HEK293 (cell line): ENCODE data around the gene SLC9A9.

Source experiments
- CTCF ChIA-PET: fragments of 350-600 bp; formaldehyde crosslinking; extraction: SDS; loops from one replicate; lab custom pipeline; 2021; ENCODE audit warnings: antibody characterized with exemption; lab: Yijun Ruan, JAX
- POLR2A ChIA-PET: fragments of 300-600 bp; formaldehyde crosslinking; extraction: SDS; loops from one replicate; lab custom pipeline; 2020; ENCODE audit warnings: antibody characterized with exemption, inconsistent platforms; lab: Yijun Ruan, JAX
- H3K27ac ChIP-seq: fragments of 200-500 bp; sonication (Bioruptor generic); 2 replicates; pipeline ENCODE4 v1.5.1; 2014; ENCODE audit warnings: low read depth, low read length, control low read depth, inconsistent platforms; ENCODE audit errors: extremely low read depth
- H3K36me3 ChIP-seq, 2 experiments: fragments of 200-500 bp in 1 of 2; sonication (Bioruptor generic) in 1 of 2; 1 replicate in 1 of 2; 2 replicates in 1 of 2; pipeline ENCODE4 v1.5.1; 2014 to 2017; ENCODE audit warnings: inconsistent platforms in 2 of 2, low read length in 2 of 2; ENCODE audit not compliant: control insufficient read depth in 2 of 2, insufficient read depth in 1 of 2
- H3K4me1 ChIP-seq: fragments of 200-500 bp; sonication (Bioruptor generic); 2 replicates; pipeline ENCODE4 v1.5.1; 2014; ENCODE audit warnings: mild to moderate bottlenecking, low read length, inconsistent platforms; ENCODE audit not compliant: control insufficient read depth, insufficient read depth
- H3K4me3 ChIP-seq: 2 replicates; pipeline ENCODE4 v1.5.1; 2011; ENCODE audit warnings: low read depth, mild to moderate bottlenecking, control low read depth, low read length, moderate library complexity
- H3K9me3 ChIP-seq: fragments of 200-500 bp; sonication (Bioruptor generic); 2 replicates; pipeline ENCODE4 v1.5.1; 2014; ENCODE audit warnings: low read depth, low read length, inconsistent platforms; ENCODE audit not compliant: control insufficient read depth, insufficient read depth
- BCL6B ChIP-seq: fragments of 450-650 bp; formaldehyde crosslinking; IDR thresholded peaks from 2 replicates; pipeline ENCODE4 v1.5.1; 2017; ENCODE audit warnings: missing biosample characterization, missing genetic modification characterization
- GFI1B ChIP-seq: fragments of 450-650 bp; formaldehyde crosslinking; IDR thresholded peaks from 2 replicates; pipeline ENCODE4 v1.5.1; 2016; ENCODE audit warnings: missing biosample characterization, missing genetic modification characterization
- HIC1 ChIP-seq: fragments of 450-650 bp; formaldehyde crosslinking; IDR thresholded peaks from 2 replicates; pipeline ENCODE4 v1.5.1; 2016; ENCODE audit warnings: missing biosample characterization, missing genetic modification characterization
- KLF7 ChIP-seq: fragments of 450-650 bp; formaldehyde crosslinking; IDR thresholded peaks from 2 replicates; pipeline ENCODE4 v1.5.1; 2016; ENCODE audit warnings: missing biosample characterization, missing genetic modification characterization, borderline replicate concordance
- KLF9 ChIP-seq: fragments of 450-650 bp; formaldehyde crosslinking; IDR thresholded peaks from 2 replicates; pipeline ENCODE4 v1.5.1; 2016; ENCODE audit warnings: missing biosample characterization, missing genetic modification characterization, low read depth
- PATZ1 ChIP-seq: fragments of 450-650 bp; formaldehyde crosslinking; IDR thresholded peaks from 2 replicates; pipeline ENCODE4 v1.5.1; 2016; ENCODE audit warnings: missing biosample characterization, missing genetic modification characterization
- RBAK ChIP-seq: fragments of 450-650 bp; formaldehyde crosslinking; IDR thresholded peaks from 2 replicates; pipeline ENCODE4 v1.5.1; 2016; ENCODE audit warnings: missing biosample characterization, missing genetic modification characterization
- REPIN1 ChIP-seq: fragments of 450-650 bp; formaldehyde crosslinking; IDR thresholded peaks from 2 replicates; pipeline ENCODE4 v1.5.1; 2017; ENCODE audit warnings: missing biosample characterization, missing genetic modification characterization, low read depth
- SP7 ChIP-seq: fragments of 450-650 bp; formaldehyde crosslinking; IDR thresholded peaks from 2 replicates; pipeline ENCODE4 v1.5.1; 2016; ENCODE audit warnings: missing biosample characterization, missing genetic modification characterization
- ZBTB8A ChIP-seq: fragments of 450-650 bp; formaldehyde crosslinking; IDR thresholded peaks from 2 replicates; pipeline ENCODE4 v1.5.1; 2016; ENCODE audit warnings: missing biosample characterization, missing genetic modification characterization
- ZNF10 ChIP-seq: fragments of 450-650 bp; formaldehyde crosslinking; IDR thresholded peaks from 2 replicates; pipeline ENCODE4 v1.5.1; 2017; ENCODE audit warnings: missing biosample characterization, missing genetic modification characterization
- ZNF121 ChIP-seq: fragments of 450-650 bp; formaldehyde crosslinking; IDR thresholded peaks from 2 replicates; pipeline ENCODE4 v1.5.1; 2016; ENCODE audit warnings: missing biosample characterization, missing genetic modification characterization
- ZNF175 ChIP-seq: fragments of 450-650 bp; formaldehyde crosslinking; IDR thresholded peaks from 2 replicates; pipeline ENCODE4 v1.5.1; 2016; ENCODE audit warnings: missing biosample characterization, missing genetic modification characterization
- ZNF2 ChIP-seq: fragments of 450-650 bp; formaldehyde crosslinking; IDR thresholded peaks from 2 replicates; pipeline ENCODE4 v1.5.1; 2016; ENCODE audit warnings: missing biosample characterization, missing genetic modification characterization
- ZNF223 ChIP-seq: fragments of 450-650 bp; formaldehyde crosslinking; IDR thresholded peaks from 2 replicates; pipeline ENCODE4 v1.5.1; 2016; ENCODE audit warnings: missing biosample characterization, missing genetic modification characterization
- ZNF239 ChIP-seq: fragments of 450-650 bp; formaldehyde crosslinking; IDR thresholded peaks from 2 replicates; pipeline ENCODE4 v1.5.1; 2016; ENCODE audit warnings: missing biosample characterization, missing genetic modification characterization
- ZNF311 ChIP-seq: fragments of 450-650 bp; formaldehyde crosslinking; IDR thresholded peaks from 2 replicates; pipeline ENCODE4 v1.5.1; 2017; ENCODE audit warnings: missing biosample characterization, missing genetic modification characterization, borderline replicate concordance
- ZNF501 ChIP-seq: fragments of 450-650 bp; formaldehyde crosslinking; IDR thresholded peaks from 2 replicates; pipeline ENCODE4 v1.5.1; 2016; ENCODE audit warnings: missing biosample characterization, missing genetic modification characterization
- ZNF544 ChIP-seq: fragments of 450-650 bp; formaldehyde crosslinking; IDR thresholded peaks from 2 replicates; pipeline ENCODE4 v1.5.0; 2017; ENCODE audit warnings: missing biosample characterization, missing genetic modification characterization
- ZNF560 ChIP-seq: fragments of 450-650 bp; formaldehyde crosslinking; IDR thresholded peaks from 2 replicates; pipeline ENCODE4 v1.5.1; 2017; ENCODE audit warnings: missing biosample characterization, missing genetic modification characterization, borderline replicate concordance
- ZNF561 ChIP-seq: fragments of 450-650 bp; IDR thresholded peaks from 2 replicates; pipeline ENCODE4 v1.5.1; 2018; ENCODE audit warnings: missing biosample characterization, missing genetic modification characterization, borderline replicate concordance
- ZNF571 ChIP-seq: fragments of 450-650 bp; formaldehyde crosslinking; IDR thresholded peaks from 2 replicates; pipeline ENCODE4 v1.5.0; 2017; ENCODE audit warnings: missing biosample characterization, missing genetic modification characterization
- ZNF585B ChIP-seq: fragments of 450-650 bp; formaldehyde crosslinking; IDR thresholded peaks from 2 replicates; pipeline ENCODE4 v1.5.1; 2016; ENCODE audit warnings: missing biosample characterization, missing genetic modification characterization
- ZNF596 ChIP-seq: fragments of 450-650 bp; IDR thresholded peaks from 2 replicates; pipeline ENCODE4 v1.5.0; 2018; ENCODE audit warnings: missing biosample characterization, mild to moderate bottlenecking, missing genetic modification characterization, moderate library complexity
- ZNF692 ChIP-seq: fragments of 450-650 bp; formaldehyde crosslinking; IDR thresholded peaks from 2 replicates; pipeline ENCODE4 v1.5.1; 2016; ENCODE audit warnings: missing biosample characterization, missing genetic modification characterization
- ZNF776 ChIP-seq: fragments of 450-650 bp; formaldehyde crosslinking; IDR thresholded peaks from 2 replicates; pipeline ENCODE4 v1.5.0; 2017; ENCODE audit warnings: missing biosample characterization, missing genetic modification characterization, borderline replicate concordance
- ZNF777 ChIP-seq: fragments of 450-650 bp; formaldehyde crosslinking; IDR thresholded peaks from 2 replicates; pipeline ENCODE4 v1.5.1; 2017; ENCODE audit warnings: missing biosample characterization, missing genetic modification characterization, borderline replicate concordance
- ZNF843 ChIP-seq: fragments of 450-650 bp; formaldehyde crosslinking; IDR thresholded peaks from 2 replicates; pipeline ENCODE4 v1.5.1; 2016; ENCODE audit warnings: missing biosample characterization, missing genetic modification characterization
- ZSCAN16 ChIP-seq: fragments of 450-650 bp; formaldehyde crosslinking; IDR thresholded peaks from 2 replicates; pipeline ENCODE4 v1.5.1; 2016; ENCODE audit warnings: missing biosample characterization, missing genetic modification characterization
- ZSCAN30 ChIP-seq: fragments of 450-650 bp; IDR thresholded peaks from 2 replicates; pipeline ENCODE4 v1.5.1; 2018; ENCODE audit warnings: missing biosample characterization, mild to moderate bottlenecking, missing genetic modification characterization, moderate library complexity
- TF ChIP-seq, protein P1 (sequence below): fragments of 450-650 bp; formaldehyde crosslinking; IDR thresholded peaks from 2 replicates; pipeline ENCODE4 v1.5.1; 2016; ENCODE audit warnings: missing biosample characterization, missing genetic modification characterization

Gene SLC9A9

GRCh38 chr3:143548393-143548792 lies 299.9 kb downstream of the SLC9A9 start:
- TF ChIP-seq KLF7 (tag by site-specific recombination) (no peak), HIC1 (tag by site-specific recombination) (no peak), ZNF776 (no peak), ZNF175 (tag by site-specific recombination) (no peak), ZNF692 (tag by site-specific recombination) (no peak), ZNF596 (tag by site-specific recombination) (no peak), KLF9 (tag by site-specific recombination) (no peak), ZNF121 (no peak), ZNF777 (tag by site-specific recombination) (no peak), SP7 (tag by site-specific recombination) (no peak), PATZ1 (tag by site-specific recombination) (no peak), ZNF239 (no peak), ZNF544 (tag by site-specific recombination) (no peak), ZNF585B (tag by site-specific recombination) (no peak), ZNF10 (no peak), RBAK (no peak), ZNF501 (no peak), BCL6B (no peak)
- TF ChIP-seq, all 188 proteins: peak for 0
- CTCF ChIA-PET, result no interaction called here

GRCh38 chr3:143538577-143538981 lies 309.7 kb downstream of the SLC9A9 start:
- Histone ChIP-seq H3K27ac (no peak overlapping the region), H3K4me1 (no peaks in the 10 kb centered on the region), H3K9me3 (no peaks in the 10 kb centered on the region), H3K4me3 (no peak overlapping the region), H3K36me3 (no peaks in the 10 kb centered on the region)
- ChIA-PET CTCF (no interaction called here), POLR2A (no interaction called here)
- no peak for TF ChIP-seq ZNF571 (tag by site-specific recombination)
- TF ChIP-seq ZNF560, result no peak
- TF ChIP-seq ZNF843, result no peak
- no peak for TF ChIP-seq ZNF239
- no peak for TF ChIP-seq ZNF311 (tag by site-specific recombination)
- TF ChIP-seq GFI1B (tag by site-specific recombination), result no peak
- TF ChIP-seq ZBTB8A (tag by site-specific recombination), result no peak
- no peak for TF ChIP-seq ZSCAN30 (tag by site-specific recombination)
- no peak for TF ChIP-seq ZSCAN16 (tag by site-specific recombination)
- TF ChIP-seq REPIN1, result no peak
- TF ChIP-seq, protein P1, sequence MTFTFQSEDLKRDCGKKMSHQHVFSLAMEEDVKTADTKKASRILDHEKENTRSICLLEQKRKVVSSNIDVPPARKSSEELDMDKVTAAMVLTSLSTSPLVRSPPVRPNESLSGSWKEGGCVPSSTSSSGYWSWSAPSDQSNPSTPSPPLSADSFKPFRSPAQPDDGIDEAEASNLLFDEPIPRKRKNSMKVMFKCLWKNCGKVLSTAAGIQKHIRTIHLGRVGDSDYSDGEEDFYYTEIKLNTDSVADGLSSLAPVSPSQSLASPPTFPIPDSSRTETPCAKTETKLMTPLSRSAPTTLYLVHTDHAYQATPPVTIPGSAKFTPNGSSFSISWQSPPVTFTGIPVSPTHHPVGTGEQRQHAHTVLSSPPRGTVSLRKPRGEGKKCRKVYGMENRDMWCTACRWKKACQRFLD (tag by site-specific recombination), result no peak
- no peak for TF ChIP-seq ZNF2 (tag by site-specific recombination)
- no peak for TF ChIP-seq ZNF223 (tag by site-specific recombination)
- TF ChIP-seq ZNF561 (tag by site-specific recombination), result no peak

More at GRCh38 chr3:143548393-143548792, 299.9 kb downstream of the SLC9A9 start:
- Histone ChIP-seq H3K36me3 (no peaks in the 10 kb centered on the region), H3K4me1 (no peaks in the 10 kb centered on the region), H3K4me3 (no peak overlapping the region), H3K27ac (no peak overlapping the region), H3K9me3 (no peaks in the 10 kb centered on the region)
- POLR2A ChIA-PET, result no interaction called here
